ENCODE results near the gene TOP1. TPM values are rescaled to one million over a fixed set of nuclear protein-coding genes. Genes with fewer than 3 reads are reported as not detected.

TOP1 gene
- total RNA-seq, 1 experiment from 2014 or later = 144 TPM

DNA sequence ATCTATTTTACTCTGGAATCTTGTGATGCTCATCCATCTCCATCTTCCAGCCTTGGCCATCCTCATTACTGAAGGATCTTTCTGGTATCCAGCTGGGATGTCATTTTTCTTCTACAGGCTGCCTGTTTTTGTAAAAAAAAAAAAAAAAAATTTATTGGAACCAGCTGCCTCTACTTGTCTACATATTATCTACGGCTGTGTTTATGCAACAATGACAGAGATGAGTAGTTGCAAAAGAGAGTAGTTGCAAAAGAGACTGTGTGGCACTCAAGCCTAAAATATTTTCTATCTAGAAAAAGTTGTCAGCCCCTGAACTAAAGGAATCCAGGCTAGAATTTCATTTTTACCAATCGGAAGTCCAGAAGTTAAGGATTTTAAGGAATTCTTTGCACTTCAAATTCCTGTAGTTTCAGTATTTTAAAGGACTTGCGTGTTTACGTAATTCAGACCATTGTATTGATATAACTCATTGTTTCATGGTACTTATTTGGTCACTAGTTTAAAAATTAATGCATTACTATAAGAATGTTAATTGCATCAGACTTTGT lies 70.2 kb downstream of the TOP1 start:
- intact Hi-C loops (cut with micrococcal nuclease; ENCODE audit: unreplicated experiment) = no loop called here
- no peak overlapping the region for H3K27ac Mint-ChIP-seq (ENCODE audit: unreplicated experiment)
- DNase-seq = no peak
- ChIA-PET POLR2A (no interaction called here), CTCF (interaction anchor here (0.5 kb wide), 1 partner anchor 242 kb away, joined by 4 read pairs; no protein-coding TSS in a partner anchor)
- H3K4me3 ChIP-seq (ENCODE audit: low read depth, low read length) = no peak overlapping the region
- H3K4me1 Mint-ChIP-seq (ENCODE audit: low read depth, unreplicated experiment) = no peaks in the 10 kb centered on the region
- H3K27me3 ChIP-seq (replicated peaks; ENCODE audit: control insufficient read depth, insufficient read depth, low read length) = no peaks in the 10 kb centered on the region
- H3K9me3 Mint-ChIP-seq (ENCODE audit: unreplicated experiment) = no peaks in the 10 kb centered on the region
- TF ChIP-seq, protein P1, sequence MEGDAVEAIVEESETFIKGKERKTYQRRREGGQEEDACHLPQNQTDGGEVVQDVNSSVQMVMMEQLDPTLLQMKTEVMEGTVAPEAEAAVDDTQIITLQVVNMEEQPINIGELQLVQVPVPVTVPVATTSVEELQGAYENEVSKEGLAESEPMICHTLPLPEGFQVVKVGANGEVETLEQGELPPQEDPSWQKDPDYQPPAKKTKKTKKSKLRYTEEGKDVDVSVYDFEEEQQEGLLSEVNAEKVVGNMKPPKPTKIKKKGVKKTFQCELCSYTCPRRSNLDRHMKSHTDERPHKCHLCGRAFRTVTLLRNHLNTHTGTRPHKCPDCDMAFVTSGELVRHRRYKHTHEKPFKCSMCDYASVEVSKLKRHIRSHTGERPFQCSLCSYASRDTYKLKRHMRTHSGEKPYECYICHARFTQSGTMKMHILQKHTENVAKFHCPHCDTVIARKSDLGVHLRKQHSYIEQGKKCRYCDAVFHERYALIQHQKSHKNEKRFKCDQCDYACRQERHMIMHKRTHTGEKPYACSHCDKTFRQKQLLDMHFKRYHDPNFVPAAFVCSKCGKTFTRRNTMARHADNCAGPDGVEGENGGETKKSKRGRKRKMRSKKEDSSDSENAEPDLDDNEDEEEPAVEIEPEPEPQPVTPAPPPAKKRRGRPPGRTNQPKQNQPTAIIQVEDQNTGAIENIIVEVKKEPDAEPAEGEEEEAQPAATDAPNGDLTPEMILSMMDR (IDR thresholded peaks at IDR 0.05; ENCODE audit: insufficient read depth in 1 of 2, low read depth in 1 of 2, low read length in 1 of 2, severe bottlenecking in 1 of 2, unreplicated experiment in 1 of 2) = no peak
- H3K27me3 Mint-ChIP-seq (ENCODE audit: insufficient read depth, unreplicated experiment) = no peaks in the 10 kb centered on the region
- H3K4me1 ChIP-seq = no peaks in the 10 kb centered on the region
- H3K36me3 ChIP-seq (ENCODE audit: control insufficient read depth, insufficient read depth, low read length) = peaks cover 21% of the 10 kb centered on the region
- no peaks in the 10 kb centered on the region for H3K9me3 ChIP-seq
- BruUV-seq (replicated peaks) = no TSS peak
- H3K36me3 Mint-ChIP-seq (ENCODE audit: insufficient read depth, unreplicated experiment) = peaks cover 85% of the 10 kb centered on the region
- H3K4me3 Mint-ChIP-seq (ENCODE audit: unreplicated experiment) = no peak overlapping the region

DNA sequence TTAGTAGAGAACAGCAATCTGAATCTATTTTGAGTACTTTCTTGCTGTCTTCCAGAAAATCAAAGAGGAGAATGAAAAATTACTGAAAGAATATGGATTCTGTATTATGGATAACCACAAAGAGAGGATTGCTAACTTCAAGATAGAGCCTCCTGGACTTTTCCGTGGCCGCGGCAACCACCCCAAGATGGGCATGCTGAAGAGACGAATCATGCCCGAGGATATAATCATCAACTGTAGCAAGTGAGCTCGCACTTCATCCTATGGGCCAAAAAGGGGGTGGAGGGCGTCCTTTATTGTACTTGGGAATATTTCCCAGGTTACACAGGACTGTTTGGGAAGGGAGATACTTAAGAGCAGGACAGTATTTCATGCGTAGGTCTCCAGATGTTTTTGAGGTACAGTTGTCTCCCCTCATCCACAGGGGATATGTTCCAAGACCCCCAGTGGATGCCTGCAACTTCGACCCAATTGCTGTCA lies 71.4 kb downstream of the TOP1 start:
- no peaks in the 10 kb centered on the region for H3K27me3 Mint-ChIP-seq (ENCODE audit: insufficient read depth, unreplicated experiment)
- H3K36me3 ChIP-seq (ENCODE audit: control insufficient read depth, insufficient read depth, low read length) = peaks cover 21% of the 10 kb centered on the region
- H3K27me3 ChIP-seq (replicated peaks; ENCODE audit: control insufficient read depth, insufficient read depth, low read length) = no peaks in the 10 kb centered on the region
- no peak overlapping the region for H3K4me3 Mint-ChIP-seq (ENCODE audit: unreplicated experiment)
- no peaks in the 10 kb centered on the region for H3K4me1 Mint-ChIP-seq (ENCODE audit: low read depth, unreplicated experiment)
- intact Hi-C loops (cut with micrococcal nuclease; ENCODE audit: unreplicated experiment) = no loop called here
- no peak for DNase-seq
- ChIA-PET POLR2A (no interaction called here), CTCF (no interaction called here)
- H3K4me1 ChIP-seq = no peaks in the 10 kb centered on the region
- H3K9me3 Mint-ChIP-seq (ENCODE audit: unreplicated experiment) = no peaks in the 10 kb centered on the region
- H3K27ac Mint-ChIP-seq (ENCODE audit: unreplicated experiment) = no peak overlapping the region
- no TSS peak for BruUV-seq (replicated peaks)
- H3K36me3 Mint-ChIP-seq (ENCODE audit: insufficient read depth, unreplicated experiment) = peaks cover 87% of the 10 kb centered on the region
- H3K9me3 ChIP-seq = no peaks in the 10 kb centered on the region
- TF ChIP-seq, protein P1 (IDR thresholded peaks at IDR 0.05; ENCODE audit: insufficient read depth in 1 of 2, low read depth in 1 of 2, low read length in 1 of 2, severe bottlenecking in 1 of 2, unreplicated experiment in 1 of 2) = no peak
- H3K4me3 ChIP-seq (ENCODE audit: low read depth, low read length) = no peak overlapping the region

DNA sequence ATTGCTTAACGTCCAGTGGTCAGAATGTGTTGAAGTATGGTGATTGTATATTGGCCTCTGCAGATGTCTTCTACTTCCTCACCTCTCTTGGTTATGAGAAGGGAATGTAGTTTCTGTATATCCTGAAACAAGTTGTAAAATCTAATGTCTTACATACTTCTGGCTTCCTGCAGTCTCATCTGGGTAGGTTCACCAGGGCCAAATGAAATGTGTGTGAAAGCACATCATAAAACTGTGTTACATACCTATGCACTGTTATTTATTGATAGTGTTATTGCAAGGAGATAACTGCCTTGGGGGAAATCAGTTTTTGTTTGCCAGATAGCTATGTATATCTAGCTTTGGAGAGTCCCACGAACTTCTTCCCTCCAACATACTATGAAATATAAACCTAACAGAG lies 73.0 kb downstream of the TOP1 start:
- no TSS peak for BruUV-seq (replicated peaks)
- Mint-ChIP-seq H3K27me3 (ENCODE audit: insufficient read depth, unreplicated experiment) (no peaks in the 10 kb centered on the region), H3K4me3 (ENCODE audit: unreplicated experiment) (no peak overlapping the region), H3K9me3 (ENCODE audit: unreplicated experiment) (no peaks in the 10 kb centered on the region), H3K4me1 (ENCODE audit: low read depth, unreplicated experiment) (no peaks in the 10 kb centered on the region), H3K36me3 (ENCODE audit: insufficient read depth, unreplicated experiment) (peaks cover 79% of the 10 kb centered on the region), H3K27ac (ENCODE audit: unreplicated experiment) (no peak overlapping the region)
- POLR2A ChIA-PET = no interaction called here
- no peaks in the 10 kb centered on the region for H3K4me1 ChIP-seq
- TF ChIP-seq, protein P1 (IDR thresholded peaks at IDR 0.05; ENCODE audit: insufficient read depth in 1 of 2, low read depth in 1 of 2, low read length in 1 of 2, severe bottlenecking in 1 of 2, unreplicated experiment in 1 of 2) = no peak
- intact Hi-C loops (cut with micrococcal nuclease; ENCODE audit: unreplicated experiment) = no loop called here
- no peaks in the 10 kb centered on the region for H3K9me3 ChIP-seq
- no peak overlapping the region for H3K4me3 ChIP-seq (ENCODE audit: low read depth, low read length)
- CTCF ChIA-PET = no interaction called here
- DNase-seq = no peak
- no peaks in the 10 kb centered on the region for H3K27me3 ChIP-seq (replicated peaks; ENCODE audit: control insufficient read depth, insufficient read depth, low read length)
- peaks cover 18% of the 10 kb centered on the region for H3K36me3 ChIP-seq (ENCODE audit: control insufficient read depth, insufficient read depth, low read length)
